GM15510 (cell line): ENCODE results near the gene HOXB9.

Source experiments
- POLR2A ChIP-seq: IDR thresholded peaks from 3 replicates; pipeline ENCODE4 v1.6.1; 2011; ENCODE audit warnings: borderline replicate concordance; ENCODE audit not compliant: insufficient read length; ENCODE audit errors: extremely low read depth

HOXB9 gene

DNA sequence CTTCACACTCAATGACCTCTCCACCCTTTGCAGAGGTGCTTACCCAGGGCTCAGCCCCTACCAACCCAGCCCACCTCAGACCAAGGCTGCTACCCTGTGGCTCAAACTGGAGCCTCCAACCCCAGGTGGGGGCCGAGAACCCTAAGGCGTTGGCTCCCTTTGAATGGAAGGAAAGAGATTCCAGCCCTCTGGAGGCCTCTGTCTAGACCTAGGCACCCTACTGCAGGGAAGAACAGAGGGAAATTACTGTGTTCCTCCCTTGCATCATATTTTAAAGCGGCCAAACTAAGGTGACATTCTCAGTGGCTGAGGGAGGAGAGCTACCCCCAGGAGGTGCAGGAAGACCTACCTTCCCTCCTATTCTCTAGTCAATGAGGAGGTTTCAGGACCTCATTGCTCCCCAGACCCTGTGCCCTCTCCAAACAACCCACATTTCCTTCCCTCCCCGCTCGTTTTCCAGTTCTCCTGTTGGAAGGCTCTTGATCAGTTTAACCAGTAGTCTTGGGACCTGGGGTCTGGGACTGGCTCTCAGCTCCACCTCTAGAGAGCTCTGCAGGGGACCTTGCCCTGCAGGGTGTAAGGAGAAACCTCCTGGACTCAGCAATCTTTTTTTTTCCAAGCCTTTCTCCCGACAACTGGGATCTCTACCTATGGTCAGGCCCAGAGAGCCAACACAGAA is 5.6 kb downstream of the HOXB9 start:
- no peak for TF ChIP-seq POLR2A

GRCh38 chr17:48619826-48620449 is 6.2 kb downstream of the HOXB9 start:
- TF ChIP-seq POLR2A, result no peak

- TF ChIP-seq POLR2A, result no peak
These were observed 7.8 kb downstream of the HOXB9 start for GRCh38 chr17:48618256-48618896.

DNA sequence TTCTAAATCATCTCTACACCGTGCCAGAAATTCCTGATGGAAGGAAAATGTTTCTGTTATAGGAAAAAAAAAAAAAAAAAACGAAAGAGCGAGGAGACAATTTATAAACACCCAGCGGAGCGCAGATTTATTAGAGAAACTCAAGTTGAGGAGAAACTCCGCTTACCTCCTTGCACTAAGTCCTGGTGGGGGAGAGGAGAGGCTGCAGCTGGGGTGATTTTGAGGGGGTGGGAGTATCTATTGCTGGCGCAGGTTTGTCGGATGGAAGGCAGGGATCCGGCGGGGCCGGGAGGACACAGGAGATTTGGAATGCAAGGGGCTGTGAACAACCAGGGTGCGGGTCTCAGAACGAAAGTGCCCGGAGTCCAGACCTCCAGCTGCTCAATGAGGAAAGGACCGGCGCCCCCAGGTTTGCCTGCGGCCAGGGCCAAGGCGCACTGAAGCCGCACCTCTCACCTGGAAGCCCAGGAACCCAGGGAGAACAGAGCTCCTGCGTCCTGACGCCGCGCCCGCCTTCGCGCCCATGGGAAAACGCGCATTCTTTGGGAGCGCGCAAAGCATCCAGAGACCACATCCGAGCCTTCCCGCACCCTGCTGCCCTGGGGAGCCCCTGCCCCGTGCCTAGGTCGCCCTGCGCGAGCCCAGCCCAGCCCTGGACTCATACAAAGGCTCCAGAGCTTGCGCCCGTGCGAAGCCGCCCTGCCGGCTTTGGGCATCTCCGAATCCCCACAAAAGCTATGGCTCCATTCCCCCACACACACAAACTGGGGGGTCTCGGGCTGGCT is 8.5 kb downstream of the HOXB9 start:
- TF ChIP-seq POLR2A, result no peak

DNA sequence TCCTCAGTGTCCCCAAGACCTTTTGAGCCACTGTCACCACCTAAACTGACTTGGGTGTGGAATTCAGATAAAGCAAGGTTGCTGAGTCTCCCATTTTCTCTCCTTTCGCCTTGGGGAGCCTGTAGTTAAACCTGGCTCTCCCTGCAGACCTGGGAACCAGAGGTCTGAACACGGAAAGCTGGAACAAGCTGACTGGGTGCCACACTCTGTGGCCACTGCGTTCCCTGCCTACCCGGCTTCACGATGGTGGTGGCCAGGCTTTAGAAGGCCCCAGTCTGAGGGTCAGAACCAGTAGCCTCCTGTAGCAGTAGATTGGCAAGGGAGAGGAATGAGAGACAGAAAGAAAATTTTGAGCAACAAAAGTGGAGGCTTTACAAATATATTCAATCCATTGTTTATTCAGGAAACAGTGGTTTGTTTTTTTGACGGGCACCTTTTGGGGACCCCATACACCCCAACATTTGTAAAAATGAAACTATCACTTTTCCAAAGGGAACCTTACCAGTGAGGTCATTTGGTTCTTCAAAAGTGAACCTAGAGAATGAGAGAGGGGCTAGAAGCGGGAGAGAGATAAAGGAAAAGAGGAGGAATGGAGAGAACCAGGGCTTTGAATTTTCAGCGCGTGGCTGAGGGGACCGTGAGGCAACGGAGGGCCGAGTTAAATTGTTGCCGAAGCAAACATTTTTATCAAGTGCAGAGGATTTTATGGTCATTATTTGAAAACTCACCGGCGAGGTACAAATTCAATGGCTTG is 9.3 kb downstream of the HOXB9 start:
- TF ChIP-seq POLR2A, result no peak

- no peak for TF ChIP-seq POLR2A
These were observed 10.0 kb downstream of the HOXB9 start for GRCh38 chr17:48615963-48616716.

GRCh38 chr17:48615047-48615962 is 10.9 kb downstream of the HOXB9 start, which contains the start of gene HOXB8:
TSS of gene HOXB8 (minus strand) at chr17:48615292. CDS start at chr17:48614704, 588 bp downstream.
- no peak for TF ChIP-seq POLR2A

- TF ChIP-seq POLR2A, result no peak
These were observed 12.1 kb downstream of the HOXB9 start for GRCh38 chr17:48613862-48614694.

DNA sequence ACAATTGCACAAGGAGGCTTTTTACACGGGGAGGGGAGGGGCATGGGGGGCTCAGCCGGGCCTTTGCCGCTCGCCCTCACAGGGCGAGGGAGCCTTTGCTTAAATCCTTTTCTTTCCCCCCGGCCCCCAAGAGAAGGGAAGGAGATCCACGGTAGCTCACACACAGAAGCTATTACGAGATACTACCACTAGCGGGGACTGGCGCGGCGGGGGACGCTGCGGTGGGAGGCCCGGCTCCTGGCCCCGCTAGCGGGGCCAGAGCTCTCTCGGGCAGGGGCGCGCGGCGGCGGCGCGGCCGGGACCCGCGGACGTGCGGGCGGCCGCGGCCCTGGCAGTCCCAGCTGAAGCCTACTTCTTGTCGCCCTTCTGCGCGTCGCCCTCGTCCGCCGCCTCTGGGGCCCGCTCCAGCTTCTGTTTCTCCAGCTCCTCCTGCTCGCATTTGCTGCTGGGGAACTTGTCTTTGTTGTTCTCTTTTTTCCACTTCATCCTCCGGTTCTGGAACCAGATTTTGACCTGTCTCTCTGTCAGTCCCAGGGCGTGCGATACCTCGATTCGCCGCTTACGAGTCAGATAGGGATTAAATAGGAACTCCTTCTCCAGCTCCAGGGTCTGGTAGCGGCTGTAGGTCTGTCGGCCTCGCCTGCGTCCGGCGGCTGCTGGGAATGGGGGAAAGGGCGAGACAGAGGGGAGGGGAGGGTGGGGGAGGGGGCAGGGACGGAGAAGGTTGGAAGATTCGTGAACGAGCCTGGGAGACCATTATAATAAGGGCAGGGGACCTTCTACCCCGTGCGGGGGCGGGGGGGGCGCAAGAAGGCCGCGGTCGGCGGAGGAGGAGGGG is 13.1 kb downstream of the HOXB9 start:
- no peak for TF ChIP-seq POLR2A

GRCh38 chr17:48612456-48612853 is 13.7 kb downstream of the HOXB9 start:
- TF ChIP-seq POLR2A, result no peak
